Embryonic facial prominence (tissue), 1 donor: ENCODE results near the gene IMMP2L.
"Not testable (repeated sequence)": the region's sequence is repeated elsewhere in the genome, so short reads cannot be mapped to it uniquely, and the experiment has no call there.

Experiments
- DNase-seq: peaks from one replicate; pipeline ENCODE4 v3.0.0-alpha.2; 2016; ENCODE audit errors: extremely low spot score

IMMP2L gene

DNA sequence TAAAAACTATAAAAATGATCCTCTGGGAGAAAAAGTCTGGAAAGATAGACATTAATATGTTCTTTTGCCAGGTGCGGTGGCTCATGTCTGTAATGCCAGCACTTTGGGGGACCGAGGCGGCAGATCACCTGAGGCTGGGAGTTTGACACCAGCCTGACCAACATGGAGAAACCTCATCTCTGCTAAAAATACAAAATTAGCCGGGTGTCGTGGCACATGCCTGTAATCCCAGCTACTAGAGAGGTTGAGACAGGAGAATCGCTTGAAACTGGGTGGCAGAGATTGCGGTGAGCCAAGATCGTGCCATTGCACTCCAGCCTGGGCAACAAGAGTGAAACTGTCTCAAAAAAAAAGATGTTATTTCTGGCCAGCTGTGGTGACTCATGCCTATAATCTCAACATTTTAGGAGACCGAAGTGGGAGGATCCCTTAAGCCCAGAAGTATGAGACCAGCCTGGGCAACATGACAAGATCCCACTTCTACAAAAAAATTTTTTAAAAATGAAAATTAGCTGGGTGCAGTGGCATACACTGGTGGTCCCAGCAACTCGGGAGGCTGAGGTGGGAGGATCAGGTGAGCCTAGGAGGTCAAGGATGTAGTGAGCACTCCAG is 573.3 kb downstream of the IMMP2L start:
- no peak for DNase-seq

DNA sequence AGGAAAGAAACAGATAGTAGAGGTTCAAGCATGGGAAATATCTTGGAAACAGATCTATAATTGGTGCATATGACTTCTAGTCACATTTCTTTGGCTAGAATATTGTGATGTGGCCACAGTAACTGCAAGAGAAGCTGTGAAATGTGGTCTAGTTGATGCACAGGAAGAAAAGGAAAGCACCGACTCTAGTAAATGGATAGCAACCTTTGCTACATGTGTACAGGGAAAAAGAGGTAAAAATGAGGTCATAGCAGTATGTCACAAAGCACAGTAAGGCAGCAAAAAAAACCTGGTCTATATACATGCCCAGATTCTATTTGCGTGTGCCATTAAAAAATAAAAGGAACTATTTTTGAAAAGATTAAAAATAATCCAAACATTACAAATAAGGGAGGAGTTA is 573.9 kb downstream of the IMMP2L start:
- DNase-seq: no peak

DNA sequence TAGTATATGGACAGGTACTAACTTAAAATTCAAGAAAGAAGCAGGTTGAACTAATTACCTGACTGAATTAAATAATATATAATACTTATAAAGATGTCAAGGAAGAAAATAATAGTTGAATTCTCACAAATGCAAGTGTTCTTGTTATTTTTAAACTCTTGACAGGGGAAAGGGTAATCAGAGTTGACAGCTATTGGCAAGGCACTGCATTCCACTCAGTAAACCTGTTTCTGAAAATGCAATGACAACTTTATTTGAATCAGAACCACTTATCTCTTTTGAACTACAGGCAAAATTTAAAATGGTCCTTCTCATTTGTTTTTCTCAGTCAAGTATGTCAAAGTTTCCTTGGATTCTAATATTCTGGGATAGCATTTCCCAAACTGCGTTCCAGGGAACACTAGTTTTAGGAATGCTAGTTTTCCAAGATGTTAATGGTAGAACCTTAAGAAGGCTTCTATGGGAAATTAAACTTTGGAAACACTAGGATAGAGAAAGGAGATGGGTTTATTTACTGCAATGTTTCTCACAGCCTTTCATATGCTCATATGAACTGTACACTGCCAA is 575.1 kb downstream of the IMMP2L start:
- no peak for DNase-seq

DNA sequence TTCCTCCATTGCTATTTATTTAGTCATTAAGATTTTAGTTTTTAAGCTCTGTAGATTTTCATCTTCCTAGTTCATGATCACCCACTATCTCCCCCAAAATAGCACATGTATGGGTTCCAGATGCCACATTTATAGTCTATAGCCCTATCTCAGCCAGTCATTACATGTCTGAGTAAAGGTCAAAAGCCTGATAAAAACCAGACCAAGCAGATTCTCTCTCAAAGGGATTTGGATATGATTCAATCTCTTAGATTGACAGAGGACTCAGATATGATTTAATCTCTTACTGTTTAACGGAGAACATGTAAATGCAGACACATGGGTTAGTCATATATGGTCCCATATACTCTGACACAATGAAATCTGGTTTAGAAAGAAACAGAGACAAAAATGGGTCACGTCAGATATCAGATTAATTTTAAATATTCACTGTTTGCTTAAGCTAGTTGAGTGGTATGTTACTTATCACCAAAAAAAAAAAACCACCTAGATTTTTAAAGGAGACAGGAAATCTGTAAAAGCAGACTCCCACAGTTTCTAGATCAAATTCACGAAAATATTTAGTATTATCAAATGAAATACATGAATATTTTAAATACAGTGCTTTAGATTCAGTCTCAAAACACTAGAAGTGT is 578.4 kb downstream of the IMMP2L start:
- no peak for DNase-seq

DNA sequence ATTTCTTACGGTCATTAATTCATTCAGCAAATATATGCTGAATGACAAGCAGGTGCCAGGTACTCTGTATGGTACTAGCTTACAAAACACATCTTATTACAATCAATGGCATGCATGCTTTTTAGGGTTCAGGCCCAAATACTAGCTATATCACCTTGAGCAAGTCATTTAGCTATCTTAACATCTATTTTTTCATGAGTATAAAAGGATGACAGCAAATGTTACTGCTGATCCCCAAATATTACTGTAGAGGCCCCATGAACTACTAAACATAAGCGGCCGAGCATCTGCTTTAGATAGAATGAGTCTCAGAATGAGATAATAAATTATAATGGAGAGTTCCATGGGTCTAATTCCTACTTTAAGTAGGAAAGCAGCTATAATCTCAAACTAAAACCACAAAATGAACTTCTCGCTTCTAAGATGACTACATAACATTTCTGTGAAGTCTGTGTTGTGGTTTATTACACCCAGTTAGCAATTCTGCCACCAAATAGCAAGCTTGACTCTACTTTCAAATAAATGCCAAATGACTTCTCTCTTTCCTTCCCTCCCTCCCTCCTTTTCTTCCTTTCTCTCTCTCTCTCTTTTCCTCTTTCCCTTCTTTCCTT is 585.1 kb downstream of the IMMP2L start:
- DNase-seq: no peak

DNA sequence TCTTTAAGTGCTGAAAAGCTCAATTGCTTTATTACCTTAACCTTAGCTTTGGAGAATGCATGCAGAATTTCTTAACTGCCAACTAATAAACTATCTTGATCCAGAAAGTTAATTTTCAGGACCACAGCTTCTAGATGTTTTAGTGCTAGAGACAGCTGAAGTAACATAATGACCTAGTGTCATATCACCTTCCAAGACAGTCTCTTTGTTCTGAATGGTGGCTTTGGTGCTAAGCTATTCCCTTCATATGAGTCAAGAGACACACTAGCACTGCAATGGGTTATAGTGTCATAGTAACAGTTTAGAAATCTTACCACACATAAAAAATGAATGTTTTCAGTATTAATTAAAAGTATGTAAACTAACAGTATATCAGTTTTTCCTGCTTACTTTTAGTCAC is 586.8 kb downstream of the IMMP2L start:
- DNase-seq: no peak

DNA sequence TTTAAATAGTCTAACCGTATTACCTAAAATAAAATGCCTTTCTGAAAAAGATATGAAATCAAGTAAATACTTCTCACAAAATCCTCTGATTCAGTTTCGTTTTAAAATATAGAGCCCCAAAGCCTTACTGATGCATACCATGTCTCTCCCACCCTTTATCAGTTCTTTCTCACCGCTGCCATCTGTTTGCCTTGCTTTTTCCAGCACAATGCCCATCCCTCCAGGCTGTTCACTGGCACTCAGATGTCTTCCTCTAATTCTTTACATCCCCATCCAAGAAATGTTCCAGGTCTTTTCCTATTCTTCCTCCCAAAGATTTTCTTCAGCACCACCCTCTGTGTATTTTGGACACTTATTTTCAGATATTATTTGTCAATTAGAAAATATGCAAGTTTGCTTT is 587.9 kb downstream of the IMMP2L start:
- DNase-seq: no peak

DNA sequence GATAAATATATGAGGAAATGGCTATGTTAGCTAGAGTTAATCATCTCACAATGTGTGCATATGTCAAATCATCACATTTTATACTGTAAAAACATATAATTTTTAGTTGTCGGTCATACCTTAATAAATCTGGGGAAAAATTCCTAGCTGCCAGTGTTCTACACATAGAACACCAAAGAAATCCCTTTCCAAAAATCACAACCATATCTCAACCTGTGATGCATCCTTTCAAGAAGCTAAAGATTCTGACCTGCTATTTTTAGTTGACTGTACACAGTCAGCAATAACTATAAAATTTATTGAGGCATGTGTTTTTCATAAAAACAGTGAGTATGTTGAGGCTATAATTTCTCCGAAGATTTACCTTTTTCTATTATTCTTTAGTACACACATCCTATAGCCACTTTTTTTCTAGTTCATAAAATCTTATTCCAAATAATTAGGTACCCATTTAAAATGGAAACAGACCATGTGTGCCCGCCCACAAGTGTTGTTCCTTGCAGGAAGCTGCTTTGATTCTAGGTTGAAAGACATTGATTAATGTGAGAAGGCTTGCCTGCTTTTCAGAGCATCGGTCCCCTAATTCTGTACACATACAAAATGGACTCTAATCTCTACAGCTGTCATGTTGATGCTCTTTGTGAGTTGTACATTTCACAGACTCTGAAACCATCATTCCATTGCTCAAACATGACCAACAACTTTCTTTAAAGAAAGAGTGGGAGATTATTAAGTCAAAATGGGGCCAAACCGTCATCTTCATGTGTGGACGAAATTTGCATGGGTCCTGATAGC is 588.9 kb downstream of the IMMP2L start:
- DNase-seq: no peak

DNA sequence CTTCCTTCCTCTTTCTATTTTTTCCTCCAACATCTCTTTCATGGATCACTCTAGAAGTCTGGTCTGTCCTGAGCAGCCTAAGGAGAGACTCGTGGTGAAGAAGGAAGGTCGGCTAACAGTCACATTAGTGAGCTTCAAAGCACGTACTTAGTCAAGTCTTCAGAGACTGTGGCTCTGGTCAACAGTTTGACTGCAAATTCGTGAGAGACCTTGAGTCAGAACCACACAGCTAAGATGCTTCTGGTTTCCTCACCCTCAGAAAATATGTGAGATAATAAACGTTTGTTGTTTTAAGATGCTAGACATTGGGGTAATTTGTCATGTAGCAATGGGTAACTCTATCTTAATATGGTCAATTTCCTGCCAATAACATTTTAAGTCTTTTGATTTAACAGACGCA is 597.5 kb downstream of the IMMP2L start:
- no peak for DNase-seq

DNA sequence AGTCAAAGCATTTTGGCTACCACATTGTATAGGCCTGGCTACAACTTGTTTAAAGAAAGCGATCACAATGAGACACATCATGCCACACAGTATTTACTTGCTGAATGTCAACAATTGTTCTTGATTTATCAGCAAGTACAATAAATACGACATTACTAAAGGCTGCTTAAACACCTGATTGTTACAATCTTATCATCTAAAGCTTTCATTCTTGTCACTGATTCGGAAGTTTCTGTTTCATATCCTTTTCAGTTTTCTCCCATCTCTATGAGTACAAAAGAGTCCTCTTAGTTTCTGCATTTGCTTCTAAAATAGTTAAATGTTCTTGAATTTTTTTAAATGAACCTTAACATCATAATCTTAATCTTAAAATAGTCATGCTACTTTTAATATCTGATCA is 599.5 kb downstream of the IMMP2L start:
- no peak for DNase-seq

DNA sequence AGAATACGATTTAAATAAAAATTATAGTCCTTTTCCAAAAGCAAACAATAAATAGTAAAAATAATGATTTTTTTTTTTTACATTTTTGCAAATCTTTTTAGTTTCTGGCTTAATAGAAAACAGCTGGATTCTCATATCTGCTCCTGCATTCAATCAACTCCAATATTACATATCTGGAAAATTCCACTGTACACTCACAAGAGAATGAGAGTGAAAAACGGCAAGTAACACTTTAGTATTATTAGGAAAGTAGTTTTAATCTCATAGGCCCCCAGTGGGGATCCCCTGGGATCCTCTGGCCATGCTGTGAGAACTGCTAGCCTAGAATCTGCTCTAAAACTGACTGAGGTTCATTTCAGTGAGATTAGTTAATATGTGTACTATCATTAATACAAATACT is 599.9 kb downstream of the IMMP2L start:
- no peak for DNase-seq

DNA sequence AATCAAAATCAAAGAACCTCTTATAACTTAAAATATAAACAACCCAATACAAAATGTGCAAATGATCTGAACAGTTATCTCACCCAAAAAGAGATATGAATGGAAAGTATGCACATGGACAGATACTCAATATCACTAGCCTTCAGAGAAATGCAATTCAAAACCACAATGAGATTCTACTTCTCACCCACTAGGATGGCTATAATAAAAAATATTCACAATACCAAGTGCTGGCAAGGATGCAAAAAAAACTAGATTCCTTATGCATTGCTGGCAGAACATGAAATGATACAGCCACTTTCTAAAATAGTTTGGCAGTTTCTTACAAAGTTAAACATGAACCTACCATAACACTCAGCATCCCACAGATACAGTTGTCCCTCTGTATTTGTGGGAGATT is 601.5 kb downstream of the IMMP2L start:
- no peak for DNase-seq

DNA sequence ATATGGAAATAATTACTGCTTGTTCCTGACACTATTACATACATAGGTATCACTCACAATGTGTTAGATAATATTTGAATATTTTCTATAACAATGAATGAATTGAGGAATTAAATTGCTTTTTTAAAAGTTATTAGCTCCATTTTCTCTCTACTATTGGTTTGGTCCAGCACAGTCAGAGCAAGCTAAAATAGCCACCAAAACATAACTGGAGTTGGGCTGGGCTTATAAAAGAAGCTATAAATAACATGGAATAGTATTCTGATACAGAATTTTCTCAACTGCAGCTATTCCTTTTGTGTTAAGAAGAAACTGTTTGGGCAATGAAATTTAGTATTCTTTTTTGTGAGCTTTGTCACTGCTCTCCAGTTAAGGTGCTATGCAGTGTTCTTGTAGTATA is 614.0 kb downstream of the IMMP2L start:
- no peak for DNase-seq

DNA sequence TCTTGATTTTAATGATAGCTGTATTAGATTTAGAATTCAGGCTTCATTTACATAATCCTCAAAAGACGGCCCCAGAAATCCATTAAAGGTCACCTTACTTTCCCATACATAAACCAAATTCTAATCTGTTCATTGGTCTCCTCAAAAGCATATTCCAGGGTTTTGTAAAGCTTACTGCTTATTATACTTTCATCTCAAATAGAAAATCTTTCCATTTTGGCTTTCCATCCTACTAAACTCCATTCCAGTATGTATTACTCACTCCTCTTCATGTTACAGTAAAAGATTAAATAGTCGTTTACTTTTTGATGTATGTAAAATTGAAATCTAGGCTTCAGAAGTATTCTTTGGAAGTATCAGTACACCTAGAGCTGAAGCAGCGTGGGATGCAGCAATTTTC is 614.9 kb downstream of the IMMP2L start:
- DNase-seq: no peak

DNA sequence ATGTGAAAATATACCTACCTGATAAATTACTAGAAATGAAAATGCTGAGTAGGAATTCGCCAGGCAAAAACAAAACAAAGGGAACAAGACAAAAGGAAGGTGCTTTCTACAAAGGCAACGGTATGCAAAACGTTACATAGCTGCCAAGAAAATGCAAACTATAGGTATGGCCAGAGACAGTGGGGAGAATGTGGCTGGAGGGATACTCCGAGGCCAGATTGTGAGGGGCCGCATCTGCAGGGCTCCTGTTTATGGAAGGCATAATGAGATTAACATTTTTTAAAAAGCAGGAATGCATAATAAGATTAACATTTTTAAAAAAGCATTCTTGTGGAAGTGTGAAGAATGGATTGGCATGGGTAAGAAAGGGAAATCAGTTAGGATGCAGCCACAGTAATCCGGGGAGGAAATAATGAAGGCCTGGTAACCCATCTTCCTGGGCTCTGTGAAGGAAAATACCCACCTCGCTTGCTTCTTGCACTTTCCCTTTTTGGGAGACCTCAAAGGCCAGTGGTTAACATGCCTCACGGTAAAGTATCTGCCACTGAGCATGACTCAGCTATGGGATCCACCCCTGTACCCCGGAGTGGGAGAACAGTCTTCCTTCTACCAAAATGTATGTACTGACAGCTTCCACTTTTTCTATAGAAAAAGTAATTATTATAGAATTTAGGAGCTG is 617.2 kb downstream of the IMMP2L start:
- DNase-seq: no peak

DNA sequence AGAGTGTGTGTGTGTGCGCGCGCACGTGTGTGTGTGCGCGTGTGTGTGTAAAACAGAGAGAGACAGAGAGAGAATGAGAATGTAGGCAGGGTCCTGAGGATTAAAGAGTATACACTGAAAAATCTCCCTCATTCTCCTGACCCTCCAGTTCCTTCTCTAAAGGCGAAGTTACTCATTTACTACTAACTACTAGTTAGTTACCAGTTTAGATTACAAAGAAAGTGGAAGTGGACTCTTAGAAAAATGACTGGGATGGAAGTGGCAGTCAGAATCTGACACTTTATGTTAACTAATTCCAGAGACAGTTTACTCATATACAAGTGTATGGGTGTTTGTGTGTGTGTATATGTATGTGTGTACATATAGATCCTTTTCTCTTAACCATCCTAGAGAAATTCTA is 617.8 kb downstream of the IMMP2L start:
- DNase-seq: no peak

DNA sequence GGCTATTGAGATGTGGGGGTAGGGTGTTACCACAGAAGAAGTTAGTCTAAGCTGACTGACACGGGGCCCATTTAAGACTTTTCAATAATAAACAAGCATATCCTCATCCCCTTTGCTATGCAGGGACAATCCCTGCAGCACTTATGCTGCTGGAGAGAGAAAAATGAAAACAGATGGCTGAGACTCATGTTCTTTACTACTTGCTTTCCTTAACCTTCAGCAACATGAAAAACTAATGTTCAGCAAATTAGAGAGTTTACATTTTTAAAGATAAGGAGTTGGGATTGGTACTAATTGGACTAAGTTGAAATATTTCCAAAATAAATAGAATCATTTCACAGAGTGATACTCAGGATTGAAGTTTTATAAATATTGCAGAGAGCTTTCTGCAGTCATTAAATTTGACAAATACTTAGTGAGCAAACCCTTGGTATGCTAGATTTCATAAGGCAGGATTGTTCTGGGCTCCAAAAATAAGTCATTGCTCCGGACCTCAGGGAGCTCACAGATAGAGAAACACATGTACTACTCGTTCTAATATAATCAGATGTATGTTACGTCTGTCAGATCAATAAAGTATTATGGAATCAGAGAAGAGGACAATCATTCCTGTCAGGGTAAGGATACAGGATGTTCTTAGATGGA is 618.5 kb downstream of the IMMP2L start:
- DNase-seq: peak; percentile 46

DNA sequence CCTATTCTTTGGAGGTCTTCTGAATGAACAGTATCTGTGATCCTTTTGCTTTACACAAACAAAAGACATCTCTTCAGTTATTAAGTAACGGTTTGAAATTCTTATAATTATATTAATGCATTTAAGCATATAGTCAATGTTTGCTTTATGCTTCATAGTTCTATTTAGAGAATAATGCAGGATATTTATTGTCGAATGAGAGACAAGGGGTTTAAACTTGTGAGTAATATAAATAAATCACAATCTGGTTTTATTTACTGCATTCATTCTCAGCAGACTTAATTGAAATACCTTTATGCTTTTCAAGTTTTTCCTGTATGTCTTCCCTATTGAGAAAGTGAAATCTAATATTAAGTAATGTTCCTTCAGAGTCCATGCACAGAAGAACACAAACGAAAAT is 620.9 kb downstream of the IMMP2L start:
- no peak for DNase-seq

DNA sequence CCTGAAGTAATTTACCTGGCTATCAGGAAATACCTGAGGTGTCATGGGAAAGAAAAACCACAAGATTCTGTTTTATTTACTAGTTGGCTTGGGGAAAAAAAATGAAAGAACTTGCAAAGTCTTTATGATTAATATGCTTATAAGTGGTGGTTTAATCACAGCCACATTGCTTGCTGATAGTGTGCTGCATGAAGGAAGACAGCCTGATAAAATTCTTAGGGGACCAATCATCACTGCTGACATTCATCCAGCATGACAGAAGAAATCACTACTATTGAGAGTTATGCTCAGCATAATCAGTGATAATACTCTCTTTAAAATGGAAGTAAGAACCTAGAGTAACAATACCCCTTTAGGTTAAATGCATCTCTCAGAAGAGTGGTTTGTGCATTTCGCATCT is 621.5 kb downstream of the IMMP2L start:
- DNase-seq: no peak

DNA sequence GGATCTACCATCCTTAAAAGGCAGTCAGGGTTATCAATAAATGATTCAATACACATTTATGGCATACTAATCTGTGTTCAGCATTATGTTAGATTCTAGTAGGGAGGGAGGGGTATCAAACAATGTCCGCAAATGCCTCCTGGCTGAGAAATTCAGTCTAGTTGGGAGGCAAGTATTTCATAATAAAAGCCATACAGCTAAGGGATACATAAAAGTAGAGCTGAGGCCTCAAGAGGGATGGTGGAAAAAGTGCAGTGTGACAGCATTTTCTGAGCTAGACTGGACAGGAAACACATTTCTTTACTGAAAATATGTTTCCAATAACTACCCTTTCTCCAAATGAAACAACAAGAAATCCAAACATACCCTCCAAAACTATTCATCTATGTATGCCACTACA is 624.1 kb downstream of the IMMP2L start:
- no peak for DNase-seq

DNA sequence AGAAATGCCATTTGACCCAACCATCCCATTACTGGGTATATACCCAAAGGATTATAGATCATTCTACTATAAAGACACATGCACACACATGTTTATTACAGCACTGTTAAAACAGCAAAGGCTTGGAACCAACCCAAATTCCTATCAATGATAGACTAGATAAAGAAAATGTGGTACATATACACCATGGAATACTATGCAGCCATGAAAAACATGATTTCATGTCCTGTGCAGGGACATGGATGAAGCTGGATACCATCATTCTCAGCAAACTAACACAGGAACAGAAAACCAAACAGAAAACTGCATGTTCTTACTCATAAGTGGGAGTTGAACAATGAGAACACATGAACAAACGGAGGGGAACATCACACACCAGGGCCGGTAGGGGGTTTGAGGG is 625.6 kb downstream of the IMMP2L start:
- not testable (repeated sequence) for DNase-seq
